Stimulated activated naive B cell treated with anti-CD40 and anti-IgM and Interleukin-4, amounts not matched to agents 10 μg/mL and 1 μg/mL and 100 μg/mL, for 72 hours (primary cell): Measurements from ENCODE around the gene ZGPAT.

ENCODE experiments used
- ATAC-seq, 2 donors: fragments of 150-1000 bp; cut with Tn5 transposase; replicated peaks; 2 replicates each; pipeline ENCODE4 v1.10.0; 2021; ENCODE audit warnings: moderate library complexity in 1 of 2
- DNase-seq: peaks from one replicate; pipeline ENCODE4 v3.0.0; 2021
- H3K27ac Mint-ChIP-seq: one replicate; pipeline ENCODE4 v1.8.0; 2022; ENCODE audit warnings: mild to moderate bottlenecking, mixed read lengths
- H3K27me3 Mint-ChIP-seq, 2 donors: one replicate each; pipeline ENCODE4 v1.8.0; 2022; ENCODE audit warnings: mixed read lengths in 2 of 2
- H3K36me3 Mint-ChIP-seq, 2 donors: one replicate each; pipeline ENCODE4 v1.8.0; 2022; ENCODE audit warnings: mixed read lengths in 2 of 2, mild to moderate bottlenecking in 1 of 2
- H3K4me1 Mint-ChIP-seq, 2 donors: one replicate each; pipeline ENCODE4 v1.8.0; 2022; ENCODE audit warnings: mixed read lengths in 2 of 2, mild to moderate bottlenecking in 1 of 2
- H3K4me3 Mint-ChIP-seq, 2 donors: one replicate each; pipeline ENCODE4 v1.8.0; 2022; ENCODE audit warnings: mild to moderate bottlenecking in 2 of 2, mixed read lengths in 2 of 2, moderate library complexity in 1 of 2
- H3K9me3 Mint-ChIP-seq, 2 donors: one replicate each; pipeline ENCODE4 v1.8.0; 2022; ENCODE audit warnings: mixed read lengths in 2 of 2, mild to moderate bottlenecking in 1 of 2

ZGPAT gene

DNA sequence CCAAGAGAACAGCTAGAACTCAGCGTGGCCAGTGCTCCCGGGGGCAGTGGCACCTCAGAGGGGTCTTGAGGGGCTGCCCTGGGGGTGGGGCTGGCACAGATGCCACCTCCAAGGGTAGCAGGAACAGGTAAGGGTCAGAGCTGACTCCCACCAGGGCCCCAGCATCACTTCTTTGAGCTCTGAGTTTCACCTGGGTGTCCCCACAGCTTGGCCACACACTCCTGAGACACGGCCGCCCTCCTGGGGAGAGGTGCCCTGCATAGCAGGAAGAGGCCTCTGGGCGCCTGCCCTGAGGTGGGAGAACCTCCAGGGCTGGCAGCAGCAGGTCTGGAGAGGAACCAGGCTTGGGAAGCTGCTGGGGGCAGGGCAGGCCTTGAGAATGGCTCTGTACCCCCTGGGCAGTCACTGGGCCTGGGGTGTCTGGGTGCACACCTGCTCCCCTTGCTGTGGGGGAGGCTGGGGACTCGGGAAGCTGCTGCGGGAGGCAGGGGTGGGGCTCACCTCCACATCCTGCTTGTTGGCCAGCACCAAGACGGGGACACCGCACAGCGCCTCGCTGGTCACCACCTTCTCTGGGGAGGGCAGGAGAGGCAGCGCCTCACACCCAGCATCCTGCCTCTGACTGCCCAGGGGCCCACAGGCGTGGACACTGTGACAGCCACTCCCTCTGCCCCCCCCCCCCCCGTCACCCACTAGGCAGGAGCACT lies 6.4 kb upstream of the ZGPAT start:
- peaks cover 19 to 52% of the 10 kb centered on the region in 2 donors for H3K4me1 Mint-ChIP-seq
- H3K36me3 Mint-ChIP-seq = peaks cover 15 to 36% of the 10 kb centered on the region in 2 donors
- H3K27ac Mint-ChIP-seq = peak overlapping the region; percentile 14
- DNase-seq (no peak), ATAC-seq (no peak)
- no peaks in the 10 kb centered on the region for H3K27me3 Mint-ChIP-seq
- no peak overlapping the region for H3K4me3 Mint-ChIP-seq
- H3K9me3 Mint-ChIP-seq = no peaks in the 10 kb centered on the region

- H3K4me1 Mint-ChIP-seq = peaks cover 24 to 52% of the 10 kb centered on the region in 2 donors
- ATAC-seq = no peak
- H3K27ac Mint-ChIP-seq = peak overlapping the region; percentile 14
- DNase-seq = no peak
- H3K36me3 Mint-ChIP-seq = peaks cover 15 to 40% of the 10 kb centered on the region in 2 donors
- no peaks in the 10 kb centered on the region for H3K9me3 Mint-ChIP-seq
- no peaks in the 10 kb centered on the region for H3K27me3 Mint-ChIP-seq
- peak overlapping the region; percentile 25 to 53 for H3K4me3 Mint-ChIP-seq
Observed at GRCh38 chr20:63702036-63702665, 5.7 kb upstream of the ZGPAT start.

DNA sequence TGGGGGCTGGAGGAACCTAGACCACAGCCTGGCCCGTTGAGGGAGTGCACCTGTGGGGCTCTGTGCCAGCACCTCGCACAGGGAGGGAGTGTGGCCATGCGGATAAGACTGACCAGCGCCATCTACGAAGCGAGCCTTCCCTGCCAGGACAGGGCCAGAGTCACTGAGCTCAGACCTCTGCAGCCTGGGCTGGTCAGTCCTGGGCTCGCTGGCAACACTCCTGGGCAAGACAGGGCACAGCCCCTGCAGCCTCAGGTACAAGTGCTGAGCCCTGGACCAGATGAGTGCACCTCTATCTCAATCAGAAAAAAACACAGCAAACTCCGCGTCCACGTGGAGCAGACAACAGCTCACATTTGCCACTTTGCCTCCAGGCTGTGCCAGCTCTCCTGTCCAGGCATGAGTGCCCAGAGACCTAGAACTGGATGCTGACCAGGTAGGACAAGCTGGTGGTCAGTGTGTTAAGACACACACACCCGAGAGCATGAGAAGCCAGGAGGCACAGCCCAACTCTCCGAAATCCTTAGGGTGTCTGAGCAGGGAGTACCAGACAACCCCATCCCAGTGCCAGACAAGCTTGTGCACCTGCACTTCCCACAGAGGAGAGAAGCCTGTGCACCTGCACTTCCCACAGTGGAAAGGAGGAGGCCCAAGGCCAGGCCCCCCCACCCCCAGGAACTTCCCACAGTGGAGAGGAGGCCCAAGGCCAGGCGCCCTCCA lies 4.9 kb upstream of the ZGPAT start:
- ATAC-seq = no peak
- no peaks in the 10 kb centered on the region for H3K9me3 Mint-ChIP-seq
- no peak overlapping the region for H3K4me3 Mint-ChIP-seq
- H3K4me1 Mint-ChIP-seq = peaks cover 19 to 46% of the 10 kb centered on the region in 2 donors
- no peaks in the 10 kb centered on the region for H3K27me3 Mint-ChIP-seq
- no peak overlapping the region for H3K27ac Mint-ChIP-seq
- peaks cover 11 to 36% of the 10 kb centered on the region in 2 donors for H3K36me3 Mint-ChIP-seq
- DNase-seq = no peak

- H3K27ac Mint-ChIP-seq = no peak overlapping the region
- no peak for ATAC-seq
- H3K36me3 Mint-ChIP-seq = peaks cover 13 to 37% of the 10 kb centered on the region in 2 donors
- H3K4me1 Mint-ChIP-seq = peaks cover 19 to 45% of the 10 kb centered on the region in 2 donors
- H3K9me3 Mint-ChIP-seq = no peaks in the 10 kb centered on the region
- H3K27me3 Mint-ChIP-seq = no peaks in the 10 kb centered on the region
- DNase-seq = peak; percentile 0
- H3K4me3 Mint-ChIP-seq = no peak overlapping the region
Observed at GRCh38 chr20:63703471-63703975, 4.3 kb upstream of the ZGPAT start.

DNA sequence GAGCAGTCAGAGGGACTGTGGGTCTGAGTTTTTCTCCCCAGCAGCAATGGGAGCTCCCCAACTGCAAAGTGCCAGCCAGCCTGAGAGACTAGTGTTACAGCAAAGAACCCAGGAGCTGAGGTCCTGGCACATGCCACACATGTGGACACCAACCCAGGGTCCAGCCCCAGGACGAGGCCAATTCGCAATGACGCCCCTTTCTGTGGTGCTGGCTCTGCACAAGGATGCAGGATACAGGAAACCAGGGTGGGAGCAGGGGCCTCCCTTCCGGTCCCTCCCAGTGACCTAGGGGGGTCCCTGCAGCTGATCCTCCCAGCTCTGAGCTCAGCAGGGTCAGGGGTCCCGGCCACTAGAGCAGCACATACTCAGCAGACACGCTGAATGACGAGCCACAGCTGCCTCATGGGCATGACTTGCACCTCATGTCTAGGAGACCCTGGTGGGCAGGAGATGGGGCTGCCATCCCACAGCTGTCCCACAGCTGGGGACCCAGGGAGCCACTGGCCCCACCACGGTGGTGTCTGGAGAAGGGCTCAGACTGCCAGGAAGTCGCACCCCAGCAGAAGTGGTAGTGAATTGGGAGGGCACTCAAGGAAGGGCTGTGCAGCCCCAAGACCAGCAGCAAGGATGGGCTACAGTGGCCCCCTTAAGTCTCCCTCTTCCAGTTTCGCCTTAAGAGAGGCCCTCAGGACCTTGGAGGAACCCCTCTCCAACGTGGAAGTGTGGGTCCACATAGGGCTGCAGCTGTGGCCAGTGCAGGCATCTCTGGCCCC lies 3.7 kb upstream of the ZGPAT start:
- no peaks in the 10 kb centered on the region for H3K9me3 Mint-ChIP-seq
- H3K36me3 Mint-ChIP-seq = peaks cover 16 to 42% of the 10 kb centered on the region in 2 donors
- peaks cover 25 to 46% of the 10 kb centered on the region in 2 donors for H3K4me1 Mint-ChIP-seq
- no peak overlapping the region for H3K4me3 Mint-ChIP-seq
- H3K27ac Mint-ChIP-seq = peak overlapping the region; percentile 56
- peak; percentile 0 for DNase-seq
- no peaks in the 10 kb centered on the region for H3K27me3 Mint-ChIP-seq
- no peak for ATAC-seq

- H3K4me1 Mint-ChIP-seq = peaks cover 24 to 44% of the 10 kb centered on the region in 2 donors
- ATAC-seq = no peak
Observed at GRCh38 chr20:63704749-63705117, 3.1 kb upstream of the ZGPAT start.

GRCh38 chr20:63705232-63706026 lies 2.4 kb upstream of the ZGPAT start:
- no peak overlapping the region for H3K4me3 Mint-ChIP-seq
- H3K36me3 Mint-ChIP-seq = peaks cover 16 to 37% of the 10 kb centered on the region in 2 donors
- H3K27ac Mint-ChIP-seq = no peak overlapping the region

More at GRCh38 chr20:63704749-63705117, 3.1 kb upstream of the ZGPAT start:
- Mint-ChIP-seq H3K36me3 (peaks cover 16 to 39% of the 10 kb centered on the region in 2 donors), H3K9me3 (no peaks in the 10 kb centered on the region), H3K27me3 (no peaks in the 10 kb centered on the region), H3K27ac (peak overlapping the region; percentile 31), H3K4me3 (no peak overlapping the region)
- peak; percentile 0 for DNase-seq

GRCh38 chr20:63706027-63706695 lies 1.7 kb upstream of the ZGPAT start:
- Mint-ChIP-seq H3K4me3 (peak overlapping the region; percentile 90 to 92), H3K27ac (peak overlapping the region; percentile 88), H3K36me3 (peaks cover 24 to 43% of the 10 kb centered on the region in 2 donors), H3K9me3 (no peaks in the 10 kb centered on the region), H3K27me3 (no peaks in the 10 kb centered on the region), H3K4me1 (peaks cover 28 to 52% of the 10 kb centered on the region in 2 donors)
- ATAC-seq = no peak
- no peak for DNase-seq

More at GRCh38 chr20:63705232-63706026, 2.4 kb upstream of the ZGPAT start:
- Mint-ChIP-seq H3K4me1 (peaks cover 22 to 47% of the 10 kb centered on the region in 2 donors), H3K9me3 (no peaks in the 10 kb centered on the region), H3K27me3 (no peaks in the 10 kb centered on the region)
- DNase-seq (no peak), ATAC-seq (no peak)

DNA sequence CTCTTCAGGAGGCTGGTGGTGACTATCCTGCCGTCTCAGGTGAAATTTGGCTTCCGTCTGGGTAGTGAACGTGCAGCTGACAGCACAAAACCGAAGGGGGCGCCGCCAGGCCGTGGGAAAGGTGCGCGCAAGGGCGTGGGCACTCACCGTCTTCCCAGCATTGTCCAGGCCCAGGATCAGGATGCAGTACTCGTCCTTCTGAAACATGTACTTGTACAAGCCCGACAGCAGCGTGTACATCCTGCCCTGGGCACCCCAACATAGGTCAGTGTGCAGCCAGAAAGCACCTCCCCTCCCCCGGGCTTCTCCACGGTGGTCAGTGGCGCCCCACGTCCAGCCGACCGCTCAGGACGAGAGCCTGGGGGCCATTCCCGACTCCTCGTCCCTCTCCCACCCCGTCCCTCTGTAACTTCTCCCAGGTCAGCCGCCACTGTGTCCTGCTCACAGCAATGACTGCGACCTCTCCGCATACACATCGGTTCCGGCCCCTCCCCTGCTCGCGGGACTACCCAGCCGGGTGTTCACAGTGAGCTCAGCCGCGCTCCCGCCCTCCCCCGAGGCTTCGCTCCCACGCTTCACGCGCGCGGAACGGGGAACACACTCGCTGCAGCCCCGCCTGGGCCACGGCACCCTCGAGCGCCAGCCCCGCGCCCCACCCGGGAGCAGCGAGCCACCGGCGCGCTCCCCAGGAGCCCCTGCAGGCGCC lies 834 bp upstream of the ZGPAT start:
- peaks cover 29 to 56% of the 10 kb centered on the region in 2 donors for H3K4me1 Mint-ChIP-seq
- H3K27me3 Mint-ChIP-seq = no peaks in the 10 kb centered on the region
- peak; percentile 53 for DNase-seq
- peak overlapping the region; percentile 88 for H3K27ac Mint-ChIP-seq
- no peaks in the 10 kb centered on the region for H3K9me3 Mint-ChIP-seq
- peak overlapping the region; percentile 90 to 92 for H3K4me3 Mint-ChIP-seq
- peak; percentile 67 to 69 for ATAC-seq
- H3K36me3 Mint-ChIP-seq = peaks cover 30 to 46% of the 10 kb centered on the region in 2 donors

- peaks cover 43 to 53% of the 10 kb centered on the region in 2 donors for H3K36me3 Mint-ChIP-seq
Observed at GRCh38 chr20:63708301-63709148, 686 bp downstream of the ZGPAT start.

GRCh38 chr20:63709149-63709527 lies 1.3 kb downstream of the ZGPAT start:
- no peaks in the 10 kb centered on the region for H3K27me3 Mint-ChIP-seq
- H3K27ac Mint-ChIP-seq = no peak overlapping the region
- H3K36me3 Mint-ChIP-seq = peaks cover 43 to 57% of the 10 kb centered on the region in 2 donors
- ATAC-seq = no peak
- H3K4me3 Mint-ChIP-seq = peak overlapping the region; percentile 91 to 92
- peaks cover 33 to 57% of the 10 kb centered on the region in 2 donors for H3K4me1 Mint-ChIP-seq
- H3K9me3 Mint-ChIP-seq = peaks cover 3 to 4% of the 10 kb centered on the region in 2 donors
- no peak for DNase-seq

More at GRCh38 chr20:63708301-63709148, 686 bp downstream of the ZGPAT start:
- peak overlapping the region; percentile 91 for H3K27ac Mint-ChIP-seq
- ATAC-seq (peak; percentile 19 to 22), DNase-seq (no peak)
- peaks cover 3 to 4% of the 10 kb centered on the region in 2 donors for H3K9me3 Mint-ChIP-seq
- peaks cover 33 to 57% of the 10 kb centered on the region in 2 donors for H3K4me1 Mint-ChIP-seq
- H3K27me3 Mint-ChIP-seq = no peaks in the 10 kb centered on the region
- H3K4me3 Mint-ChIP-seq = peak overlapping the region; percentile 91 to 92
